HepG2 (cell line): ENCODE data around the gene ZNF154. TPM values are rescaled to one million over a fixed set of nuclear protein-coding genes. Genes with fewer than 3 reads are reported as not detected.

Source experiments
- ELF1 ChIP-seq: sonication (generic); formaldehyde crosslinking; IDR thresholded peaks from 2 replicates; pipeline ENCODE4 v1.4.0; 2020; ENCODE audit warnings: missing genetic modification reagents
- HIC2 ChIP-seq: sonication (generic); formaldehyde crosslinking; IDR thresholded peaks from 2 replicates; pipeline ENCODE4 v1.9.0; 2022; ENCODE audit warnings: low read depth, missing genetic modification reagents
- HNF4A ChIP-seq: sonication (generic); formaldehyde crosslinking; IDR thresholded peaks from 2 replicates; pipeline ENCODE4 v1.4.0; 2020; ENCODE audit warnings: missing genetic modification reagents
- HOXA7 ChIP-seq: sonication (generic); formaldehyde crosslinking; IDR thresholded peaks from 2 replicates; pipeline ENCODE4 v1.8.1; 2022; ENCODE audit warnings: mild to moderate bottlenecking, missing genetic modification reagents, moderate library complexity
- MATR3 ChIP-seq: sonication (generic); formaldehyde crosslinking; IDR thresholded peaks from 2 replicates; pipeline ENCODE4 v1.4.0; 2020; ENCODE audit warnings: missing genetic modification reagents
- MEIS1 ChIP-seq: sonication (generic); formaldehyde crosslinking; IDR thresholded peaks from 2 replicates; pipeline ENCODE4 v1.9.0; 2021; ENCODE audit warnings: mild to moderate bottlenecking, missing genetic modification reagents, moderate library complexity, borderline replicate concordance
- PCBP1 ChIP-seq: fragments of 200-400 bp; formaldehyde crosslinking; IDR thresholded peaks from 2 replicates; pipeline ENCODE4 v1.6.1; 2017; ENCODE audit warnings: mild to moderate bottlenecking, low read depth, low read length, borderline replicate concordance
- RBAK ChIP-seq: sonication (generic); formaldehyde crosslinking; IDR thresholded peaks from 2 replicates; pipeline ENCODE4 v1.5.1; 2020; ENCODE audit warnings: mild to moderate bottlenecking, missing genetic modification reagents
- RBM22 ChIP-seq: fragments of 200-400 bp; formaldehyde crosslinking; optimal IDR thresholded peaks from 2 replicates; pipeline ENCODE3; 2017; ENCODE audit warnings: mild to moderate bottlenecking, low read length, moderate library complexity
- REST ChIP-seq, 2 experiments: IDR thresholded peaks; 2 replicates each; pipeline ENCODE4 v1.6.1; 2011 to 2012; ENCODE audit warnings: low read length in 2 of 2, borderline replicate concordance in 1 of 2, low read depth in 1 of 2, mild to moderate bottlenecking in 1 of 2, moderate library complexity in 1 of 2
- RNF219 ChIP-seq: sonication (generic); formaldehyde crosslinking; IDR thresholded peaks from 2 replicates; pipeline ENCODE4 v1.5.0; 2020; ENCODE audit warnings: mild to moderate bottlenecking, missing genetic modification reagents
- SNAPC2 ChIP-seq: sonication (generic); formaldehyde crosslinking; IDR thresholded peaks from 2 replicates; pipeline ENCODE4 v1.8.1; 2022; ENCODE audit warnings: mild to moderate bottlenecking, missing genetic modification reagents
- TCF7L2 ChIP-seq: IDR thresholded peaks from 2 replicates; pipeline ENCODE4 v1.6.1; 2011; ENCODE audit warnings: mild to moderate bottlenecking, low read depth, low read length, moderate library complexity
- ZMYM4 ChIP-seq: sonication (generic); formaldehyde crosslinking; IDR thresholded peaks from 2 replicates; pipeline ENCODE4 v1.8.1; 2023; ENCODE audit warnings: mild to moderate bottlenecking, missing genetic modification reagents
- ZNF296 ChIP-seq: sonication (generic); formaldehyde crosslinking; conservative IDR thresholded peaks from 2 replicates; pipeline ENCODE4 v1.5.0; 2020; ENCODE audit warnings: mild to moderate bottlenecking, missing genetic modification reagents
- ZNF354B ChIP-seq: sonication (generic); formaldehyde crosslinking; IDR thresholded peaks from 2 replicates; pipeline ENCODE4 v1.8.0; 2022; ENCODE audit warnings: mild to moderate bottlenecking, missing genetic modification reagents
- ZNF382 ChIP-seq: sonication (generic); formaldehyde crosslinking; IDR thresholded peaks from 2 replicates; pipeline ENCODE4 v1.5.0; 2020; ENCODE audit warnings: missing genetic modification reagents, mild to moderate bottlenecking, borderline replicate concordance
- ZNF431 ChIP-seq: sonication (generic); formaldehyde crosslinking; IDR thresholded peaks from 2 replicates; pipeline ENCODE4 v1.9.0; 2022; ENCODE audit warnings: missing genetic modification reagents, low read depth, mild to moderate bottlenecking, borderline replicate concordance
- ZNF44 ChIP-seq: sonication (generic); formaldehyde crosslinking; IDR thresholded peaks from 2 replicates; pipeline ENCODE4 v1.5.1; 2020; ENCODE audit warnings: mild to moderate bottlenecking, missing genetic modification reagents
- ZNF468 ChIP-seq: sonication (generic); formaldehyde crosslinking; IDR thresholded peaks from 2 replicates; pipeline ENCODE4 v1.8.0; 2022; ENCODE audit warnings: mild to moderate bottlenecking, moderate library complexity, missing genetic modification reagents
- ZNF614 ChIP-seq: IDR thresholded peaks from 2 replicates; pipeline ENCODE4 v1.6.1; 2018; ENCODE audit warnings: missing biosample characterization, missing genetic modification reagents, inconsistent platforms, borderline replicate concordance
- ZNF674 ChIP-seq: sonication (generic); formaldehyde crosslinking; IDR thresholded peaks from 2 replicates; pipeline ENCODE4 v1.5.0; 2020; ENCODE audit warnings: low read depth, mild to moderate bottlenecking, missing genetic modification reagents
- ZSCAN22 ChIP-seq: sonication (generic); formaldehyde crosslinking; IDR thresholded peaks from 2 replicates; pipeline ENCODE4 v1.4.0; 2020; ENCODE audit warnings: mild to moderate bottlenecking, missing genetic modification reagents
- polyA plus RNA-seq, 8 experiments: library from polyadenylated mRNA; depleted of rRNA in 3 of 8; stranded (reverse) in 7 of 8; unstranded in 1 of 8; fragments of >200 nt; fragmentation: Illumina TruSeq in 4 of 8; extraction: Trizol in 4 of 8; gene quantifications; 2 replicates each; pipeline versions ENCODE4 v1.2.1 to v1.2.3, GENCODE V29; 2011 to 2016; ENCODE audit warnings: low read depth in 4 of 8, missing spikeins in 1 of 8, mixed read lengths in 1 of 8; ENCODE audit not compliant: insufficient read depth in 1 of 8
- total RNA-seq, 5 experiments: library from RNA; depleted of rRNA; stranded (reverse); fragments of >200 nt; fragmentation: Illumina TruSeq; extraction: Trizol; gene quantifications; 2 replicates each; pipeline ENCODE4 v1.2.3, GENCODE V29; 2016; ENCODE audit warnings: low read depth in 1 of 5

ZNF154 gene
- total and polyA plus RNA-seq, 2 of the 13 experiments (the other 11 are each of a cell fraction or from before 2014, with no cell fraction given): not detected

GRCh38 chr19:57664269-57665127, 44.5 kb downstream of the ZNF154 start (continued):
- TF ChIP-seq PCBP1: no peak
- no peak for TF ChIP-seq RBAK
- TF ChIP-seq ZNF431: 0 out of 2 replicates have a peak, but pooled peaks have one; percentile 19
- no peak for TF ChIP-seq ZNF468 (CRISPR knock-in tag)
- TF ChIP-seq MATR3: no peak
- no peak for TF ChIP-seq ZNF44 (CRISPR knock-in tag)
- TF ChIP-seq ZSCAN22 (CRISPR knock-in tag): no peak
- no peak for TF ChIP-seq MEIS1
- TF ChIP-seq HNF4A: no peak
- TF ChIP-seq ZNF382 (CRISPR knock-in tag): no peak
- TF ChIP-seq SNAPC2 (CRISPR knock-in tag): no peak
- no peak for TF ChIP-seq ZNF354B (CRISPR knock-in tag)
- TF ChIP-seq RBM22: no peak
- TF ChIP-seq ZNF674 (CRISPR knock-in tag): no peak
- TF ChIP-seq ZNF296 (CRISPR knock-in tag): no peak
- TF ChIP-seq RNF219 (CRISPR knock-in tag): no peak
- no peak for TF ChIP-seq REST (IDR thresholded peaks at IDR 0.05; ENCODE audit: borderline replicate concordance in 1 of 2, low read depth in 1 of 2, low read length in 2 of 2)
- TF ChIP-seq ZNF614 (CRISPR knock-in tag): no peak
- TF ChIP-seq TCF7L2: no peak
- TF ChIP-seq HOXA7: no peak
- TF ChIP-seq HIC2 (CRISPR knock-in tag): 0 out of 2 replicates have a peak, but pooled peaks have one; percentile 51
- TF ChIP-seq ZMYM4: peak; percentile 57
- TF ChIP-seq ELF1 (CRISPR knock-in tag): no peak
